ENCODE measurements around the gene MORN2.

- peak; percentile 84; the same call in 1 of the 2 replicates for TF ChIP-seq SIN3A (IDR thresholded peaks at IDR 0.05; ENCODE audit: borderline replicate concordance, insufficient read depth, low read length)
- TF ChIP-seq POLR2AphosphoS5 (IDR thresholded peaks at IDR 0.05; ENCODE audit: low read depth, low read length) = peak; percentile 79
- TF ChIP-seq TAF1 (IDR thresholded peaks at IDR 0.05; ENCODE audit: borderline replicate concordance, insufficient read depth, low read length) = peak; percentile 72; the same call in 1 of the 2 replicates
- peak; percentile 62 to 79; a peak in 3 of 4 replicates for TF ChIP-seq REST (IDR thresholded peaks at IDR 0.05; ENCODE audit: insufficient read depth in 1 of 2, low read depth in 2 of 2, low read length in 2 of 2)
- peak; percentile 11 for TF ChIP-seq FOXP2 (optimal IDR thresholded peaks at IDR 0.05; ENCODE audit: borderline replicate concordance, extremely low read depth, extremely low read length, insufficient read depth)
These were observed at the start of gene MORN2, which contains the start of gene DHX57 for GRCh38 chr2:38875576-38876367.
